C4-2B (cell line): Measurements from ENCODE around the gene KIAA0825.

Experiments
- ZFX ChIP-seq: fragments of 450-650 bp; IDR thresholded peaks from 2 replicates; pipeline ENCODE4 v1.6.1; 2017
- TF ChIP-seq, protein P1 (sequence below): fragments of 450-650 bp; conservative IDR thresholded peaks from 2 replicates; pipeline ENCODE4 v1.5.1; 2017; ENCODE audit warnings: mild to moderate bottlenecking

GRCh38 chr5:94199566-94199965, 418.8 kb downstream of the KIAA0825 start:
- TF ChIP-seq, protein P1, sequence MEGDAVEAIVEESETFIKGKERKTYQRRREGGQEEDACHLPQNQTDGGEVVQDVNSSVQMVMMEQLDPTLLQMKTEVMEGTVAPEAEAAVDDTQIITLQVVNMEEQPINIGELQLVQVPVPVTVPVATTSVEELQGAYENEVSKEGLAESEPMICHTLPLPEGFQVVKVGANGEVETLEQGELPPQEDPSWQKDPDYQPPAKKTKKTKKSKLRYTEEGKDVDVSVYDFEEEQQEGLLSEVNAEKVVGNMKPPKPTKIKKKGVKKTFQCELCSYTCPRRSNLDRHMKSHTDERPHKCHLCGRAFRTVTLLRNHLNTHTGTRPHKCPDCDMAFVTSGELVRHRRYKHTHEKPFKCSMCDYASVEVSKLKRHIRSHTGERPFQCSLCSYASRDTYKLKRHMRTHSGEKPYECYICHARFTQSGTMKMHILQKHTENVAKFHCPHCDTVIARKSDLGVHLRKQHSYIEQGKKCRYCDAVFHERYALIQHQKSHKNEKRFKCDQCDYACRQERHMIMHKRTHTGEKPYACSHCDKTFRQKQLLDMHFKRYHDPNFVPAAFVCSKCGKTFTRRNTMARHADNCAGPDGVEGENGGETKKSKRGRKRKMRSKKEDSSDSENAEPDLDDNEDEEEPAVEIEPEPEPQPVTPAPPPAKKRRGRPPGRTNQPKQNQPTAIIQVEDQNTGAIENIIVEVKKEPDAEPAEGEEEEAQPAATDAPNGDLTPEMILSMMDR: no peak
- no peak for TF ChIP-seq ZFX
